Naive thymus-derived CD4-positive, alpha-beta T cell (primary cell): ENCODE results near the gene HPGDS. TPM values are rescaled to one million over a fixed set of nuclear protein-coding genes. Genes with fewer than 3 reads are reported as not detected.
"Not testable (repeated sequence)": the region's sequence is repeated elsewhere in the genome, so short reads cannot be mapped to it uniquely, and the experiment has no call there.

Experiments used
- ATAC-seq: fragments of 150-1000 bp; cut with Tn5 transposase; 2 replicates; pipeline ENCODE4 v1.10.0; 2021; ENCODE audit warnings: mild to moderate bottlenecking, moderate library complexity
- CTCF ChIA-PET: fragments of 350-600 bp; sonication (Branson Sonifier 250); formaldehyde crosslinking; loops from one replicate; lab custom pipeline; 2021; ENCODE audit warnings: antibody characterized with exemption; lab: Charles Lee
- POLR2A ChIA-PET: fragments of 350-600 bp; sonication (Branson Sonifier 250); formaldehyde crosslinking; loops from one replicate; lab custom pipeline; 2021; ENCODE audit warnings: antibody characterized with exemption, inconsistent platforms; lab: Charles Lee
- DNase-seq, 9 donors: peaks; one replicate each; pipeline versions ENCODE4 v3.0.0 to v3.0.0-alpha.2; 2020 to 2022; ENCODE audit warnings: mixed read lengths in 1 of 9
- H3K27ac ChIP-seq: one replicate; pipeline ENCODE4 v1.7.0; 2013; ENCODE audit warnings: mild to moderate bottlenecking, low read depth, low read length, moderate library complexity
- H3K27me3 ChIP-seq, 2 donors: one replicate each; pipeline ENCODE4 v1.7.0; 2013; ENCODE audit warnings: low read length in 2 of 2, mild to moderate bottlenecking in 2 of 2, moderate library complexity in 2 of 2; ENCODE audit not compliant: control insufficient read depth in 2 of 2, insufficient read depth in 2 of 2
- H3K36me3 ChIP-seq, 3 experiments: 1 replicate in 2 of 3; 2 replicates in 1 of 3; pipeline ENCODE4 v1.7.0; 2013; ENCODE audit warnings: low read length in 3 of 3, mild to moderate bottlenecking in 3 of 3, moderate library complexity in 1 of 3; ENCODE audit not compliant: insufficient read depth in 3 of 3, control insufficient read depth in 2 of 3
- H3K4me1 ChIP-seq, 2 donors: one replicate each; pipeline ENCODE4 v1.7.0; 2013; ENCODE audit warnings: low read length in 2 of 2, mild to moderate bottlenecking in 2 of 2, moderate library complexity in 1 of 2; ENCODE audit not compliant: control insufficient read depth in 2 of 2, insufficient read depth in 2 of 2
- H3K4me3 ChIP-seq: 2 replicates; pipeline ENCODE4 v1.7.0; 2013; ENCODE audit warnings: mild to moderate bottlenecking, low read length
- H3K9me3 ChIP-seq, 3 experiments: 1 replicate in 2 of 3; 2 replicates in 1 of 3; pipeline ENCODE4 v1.7.0; 2013; ENCODE audit warnings: low read length in 3 of 3; ENCODE audit not compliant: control insufficient read depth in 2 of 3
- H3K27ac Mint-ChIP-seq, 9 donors: one replicate each; pipeline ENCODE4 v1.8.0; 2020 to 2022; ENCODE audit warnings: mixed read lengths in 9 of 9, mild to moderate bottlenecking in 8 of 9, moderate library complexity in 5 of 9, inconsistent platforms in 2 of 9
- H3K27me3 Mint-ChIP-seq, 5 donors: one replicate each; pipeline ENCODE4 v1.8.0; 2021 to 2022; ENCODE audit warnings: mixed read lengths in 5 of 5, mild to moderate bottlenecking in 1 of 5
- H3K36me3 Mint-ChIP-seq, 5 donors: one replicate each; pipeline ENCODE4 v1.8.0; 2020 to 2022; ENCODE audit warnings: mixed read lengths in 5 of 5, mild to moderate bottlenecking in 3 of 5, inconsistent platforms in 1 of 5
- H3K4me1 Mint-ChIP-seq, 7 donors: one replicate each; pipeline ENCODE4 v1.8.0; 2020 to 2022; ENCODE audit warnings: mixed read lengths in 7 of 7, mild to moderate bottlenecking in 3 of 7, inconsistent platforms in 1 of 7
- H3K4me3 Mint-ChIP-seq, 10 donors: one replicate each; pipeline ENCODE4 v1.8.0; 2020 to 2022; ENCODE audit warnings: mild to moderate bottlenecking in 10 of 10, mixed read lengths in 10 of 10, moderate library complexity in 6 of 10, inconsistent platforms in 2 of 10
- H3K9me3 Mint-ChIP-seq, 11 donors: one replicate each; pipeline ENCODE4 v1.8.0; 2020 to 2022; ENCODE audit warnings: mixed read lengths in 11 of 11, mild to moderate bottlenecking in 4 of 11, inconsistent platforms in 1 of 11, moderate library complexity in 1 of 11
- intact Hi-C, 2 donors: fragments of 100-400 bp; cut with micrococcal nuclease; formaldehyde crosslinking; loops; one replicate each; pipeline ENCODE4 v1.15.1; 2023
- polyA plus RNA-seq, 2 donors: library from polyadenylated mRNA; unstranded; fragments of 300-500 nt; fragmentation: Illumina TruSeq; gene quantifications; one replicate each; pipeline ENCODE4 v1.2.3, GENCODE V29; 2021
- total RNA-seq, 6 experiments: library from RNA in 5 of 6; stranded (reverse) in 5 of 6; gene quantifications; 1 replicate in 5 of 6; 2 replicates in 1 of 6; pipeline ENCODE4 v1.2.3 and lab custom pipeline; 2021 to 2026

The HPGDS gene
- total and polyA plus RNA-seq, 7 experiments from 2014 or later = 0.72 to 2.3 TPM; not detected in 5

GRCh38 chr4:94319927-94320326 lies 22.7 kb downstream of the HPGDS start:
- POLR2A ChIA-PET, H3K27ac Mint-ChIP-seq: not testable (repeated sequence)

GRCh38 chr4:94307231-94307871 lies 35.3 kb downstream of the HPGDS start:
- Mint-ChIP-seq H3K36me3 (no peaks in the 10 kb centered on the region), H3K27me3 (peaks cover 0 to 3% (median 0%) of the 10 kb centered on the region in 5 donors), H3K27ac (no peak overlapping the region), H3K9me3 (peaks cover 0 to 14% (median 2%) of the 10 kb centered on the region in 11 donors), H3K4me1 (no peaks in the 10 kb centered on the region), H3K4me3 (no peak overlapping the region)
- no peaks in the 10 kb centered on the region for H3K36me3 ChIP-seq
- ATAC-seq (no peak), DNase-seq (no peak)
- POLR2A ChIA-PET = interaction anchor here (0.6 kb wide), 1 partner anchor 26 kb away, joined by 4 read pairs; no protein-coding TSS in a partner anchor
- no peaks in the 10 kb centered on the region for H3K27me3 ChIP-seq
- H3K4me3 ChIP-seq = no peak overlapping the region
- H3K9me3 ChIP-seq = no peaks in the 10 kb centered on the region
- H3K4me1 ChIP-seq = no peaks in the 10 kb centered on the region
- no peak overlapping the region for H3K27ac ChIP-seq
- CTCF ChIA-PET = no interaction called here
- intact Hi-C loops = no loop called here

More at GRCh38 chr4:94319927-94320326, 22.7 kb downstream of the HPGDS start:
- ATAC-seq, H3K9me3 ChIP-seq, intact Hi-C loops, H3K27ac ChIP-seq, H3K36me3 Mint-ChIP-seq, CTCF ChIA-PET, H3K36me3 ChIP-seq, H3K4me3 ChIP-seq, H3K4me1 Mint-ChIP-seq, DNase-seq, H3K4me1 ChIP-seq, H3K27me3 ChIP-seq, H3K4me3 Mint-ChIP-seq: not testable (repeated sequence)
- peaks cover 0 to 21% (median 0%) of the 10 kb centered on the region in 5 donors for H3K27me3 Mint-ChIP-seq
- peaks cover 0 to 47% (median 14%) of the 10 kb centered on the region in 11 donors for H3K9me3 Mint-ChIP-seq

DNA sequence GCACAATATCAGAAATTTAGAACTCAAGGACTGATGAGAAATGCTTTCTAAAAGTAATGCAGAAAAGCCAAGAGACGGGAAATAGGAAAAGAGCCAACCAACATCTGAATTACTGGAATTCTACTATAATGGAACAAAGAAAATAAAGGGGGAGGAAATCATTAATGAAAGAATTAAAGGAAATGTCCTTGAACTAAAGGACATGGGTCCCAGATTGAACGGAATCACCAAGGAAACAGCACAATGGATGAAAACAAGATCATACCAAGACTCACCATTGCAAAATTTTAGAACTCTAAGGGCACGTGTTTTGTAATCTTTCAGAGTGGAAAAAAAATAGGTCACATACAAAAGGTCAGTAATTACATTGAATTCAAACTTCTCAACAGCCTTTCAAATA lies 35.9 kb downstream of the HPGDS start:
- Histone ChIP-seq H3K4me3 (no peak overlapping the region), H3K27ac (no peak overlapping the region), H3K36me3 (no peaks in the 10 kb centered on the region), H3K4me1 (no peaks in the 10 kb centered on the region), H3K27me3 (no peaks in the 10 kb centered on the region), H3K9me3 (no peaks in the 10 kb centered on the region)
- H3K27ac Mint-ChIP-seq = no peak overlapping the region
- H3K27me3 Mint-ChIP-seq = peaks cover 0 to under 1% (median 0%) of the 10 kb centered on the region in 5 donors
- intact Hi-C loops = no loop called here
- H3K36me3 Mint-ChIP-seq = no peaks in the 10 kb centered on the region
- H3K9me3 Mint-ChIP-seq = peaks cover 0 to 10% (median 0%) of the 10 kb centered on the region in 11 donors
- DNase-seq (no peak), ATAC-seq (no peak)
- ChIA-PET POLR2A (interaction anchor here (0.6 kb wide), 1 partner anchor 27 kb away, joined by 4 read pairs; no protein-coding TSS in a partner anchor), CTCF (interaction anchor here (0.8 kb wide), 1 partner anchor 289 kb away, joined by 3 read pairs; no protein-coding TSS in a partner anchor)
- H3K4me3 Mint-ChIP-seq = no peak overlapping the region
- H3K4me1 Mint-ChIP-seq = no peaks in the 10 kb centered on the region

- ChIA-PET CTCF (interaction anchor here (1.3 kb wide), 1 partner anchor 293 kb away, joined by 3 read pairs; no protein-coding TSS in a partner anchor), POLR2A (no interaction called here)
- intact Hi-C loops = no loop called here
- ATAC-seq (no peak), DNase-seq (no peak)
- no peaks in the 10 kb centered on the region for H3K36me3 Mint-ChIP-seq
- H3K27me3 Mint-ChIP-seq = no peaks in the 10 kb centered on the region
- peaks cover 0 to 4% (median 0%) of the 10 kb centered on the region in 11 donors for H3K9me3 Mint-ChIP-seq
- Histone ChIP-seq H3K27me3 (no peaks in the 10 kb centered on the region), H3K9me3 (no peaks in the 10 kb centered on the region), H3K27ac (no peak overlapping the region), H3K4me1 (no peaks in the 10 kb centered on the region), H3K4me3 (no peak overlapping the region), H3K36me3 (no peaks in the 10 kb centered on the region)
- H3K4me1 Mint-ChIP-seq = no peaks in the 10 kb centered on the region
- no peak overlapping the region for H3K27ac Mint-ChIP-seq
- no peak overlapping the region for H3K4me3 Mint-ChIP-seq
Measured at GRCh38 chr4:94305466-94306225, 37.0 kb downstream of the HPGDS start.

DNA sequence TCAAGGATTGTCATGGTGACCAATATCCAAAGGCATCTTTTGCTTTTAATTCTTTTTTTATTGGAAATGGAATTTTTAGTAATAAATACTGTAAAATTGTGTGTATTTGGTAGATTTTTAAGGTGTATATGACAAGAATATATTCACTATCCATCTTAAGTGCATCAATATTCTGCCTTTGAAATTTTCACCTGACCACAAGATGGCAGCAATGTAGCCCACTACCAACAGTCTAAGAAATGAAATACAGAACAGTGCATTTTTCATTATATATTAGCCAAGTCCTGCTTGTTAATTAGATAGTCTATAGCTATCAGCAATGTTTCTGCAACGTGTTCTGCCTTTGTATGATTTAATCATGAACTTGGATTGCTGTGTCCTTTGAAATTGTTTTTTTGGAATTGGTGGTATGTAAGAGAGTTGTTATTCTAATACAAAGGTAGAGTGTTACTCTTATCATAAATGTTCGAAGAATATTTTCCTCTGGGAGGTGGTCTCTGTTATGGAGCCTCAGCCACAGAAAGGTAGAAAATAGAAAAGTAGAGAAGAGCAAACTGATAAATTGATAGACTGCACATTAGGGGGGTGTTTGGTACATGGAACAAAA lies 38.2 kb downstream of the HPGDS start:
- POLR2A ChIA-PET = no interaction called here
- no peaks in the 10 kb centered on the region for H3K36me3 Mint-ChIP-seq
- no peak overlapping the region for H3K27ac ChIP-seq
- peak in 4 of 9 donors; percentile 7 to 14 (median 11) for DNase-seq
- H3K9me3 ChIP-seq = no peaks in the 10 kb centered on the region
- H3K4me1 ChIP-seq = no peaks in the 10 kb centered on the region
- H3K27me3 ChIP-seq = no peaks in the 10 kb centered on the region
- no peak overlapping the region for H3K4me3 ChIP-seq
- ATAC-seq = no peak
- H3K4me3 Mint-ChIP-seq = no peak overlapping the region
- intact Hi-C loops = loop anchor here (1.0 to 5.0 kb wide), 3 partner anchors 87 to 292 kb away; no protein-coding TSS in a partner anchor
- H3K4me1 Mint-ChIP-seq = no peaks in the 10 kb centered on the region
- H3K36me3 ChIP-seq = no peaks in the 10 kb centered on the region
- no peak overlapping the region for H3K27ac Mint-ChIP-seq
- CTCF ChIA-PET = interaction anchor here (0.7 kb wide), 1 partner anchor 226 kb away, joined by 3 read pairs; no protein-coding TSS in a partner anchor
- H3K27me3 Mint-ChIP-seq = no peaks in the 10 kb centered on the region
- H3K9me3 Mint-ChIP-seq = no peaks in the 10 kb centered on the region

- H3K27ac ChIP-seq = no peak overlapping the region
- ATAC-seq = no peak
- no peak overlapping the region for H3K4me3 ChIP-seq
- POLR2A ChIA-PET = no interaction called here
- no peak overlapping the region for H3K4me3 Mint-ChIP-seq
- no peaks in the 10 kb centered on the region for H3K36me3 Mint-ChIP-seq
- CTCF ChIA-PET = no interaction called here
- H3K4me1 Mint-ChIP-seq = no peaks in the 10 kb centered on the region
- H3K36me3 ChIP-seq = no peaks in the 10 kb centered on the region
- no peak for DNase-seq
- no peaks in the 10 kb centered on the region for H3K9me3 Mint-ChIP-seq
- H3K27ac Mint-ChIP-seq = no peak overlapping the region
- intact Hi-C loops = loop anchor here in 1 of 2 donors (5.0 kb wide), 1 partner anchor 105 kb away; no protein-coding TSS in a partner anchor
- no peaks in the 10 kb centered on the region for H3K4me1 ChIP-seq
- H3K9me3 ChIP-seq = no peaks in the 10 kb centered on the region
- no peaks in the 10 kb centered on the region for H3K27me3 Mint-ChIP-seq
- H3K27me3 ChIP-seq = no peaks in the 10 kb centered on the region
Measured at GRCh38 chr4:94302191-94302590, 40.4 kb downstream of the HPGDS start.
